ENCODE data around the gene GTF2A2.

The GTF2A2 gene

GRCh38 chr15:59668556-59668955, 11.2 kb upstream of the GTF2A2 start:
- no peak for TF ChIP-seq CTCF (conservative IDR thresholded peaks at IDR 0.05)
- no peak for TF ChIP-seq ZFX (IDR thresholded peaks at IDR 0.05)
- H3K27ac ChIP-seq: no peak overlapping the region

- TF ChIP-seq CTCF (conservative IDR thresholded peaks at IDR 0.05): no peak
- TF ChIP-seq ZFX (IDR thresholded peaks at IDR 0.05): no peak
- H3K27ac ChIP-seq: no peak overlapping the region
Measured at GRCh38 chr15:59662260-59662659, 4.9 kb upstream of the GTF2A2 start.

GRCh38 chr15:59659366-59659765, 2.1 kb upstream of the GTF2A2 start:
- H3K27ac ChIP-seq: no peak overlapping the region
- TF ChIP-seq CTCF (conservative IDR thresholded peaks at IDR 0.05) (no peak), ZFX (IDR thresholded peaks at IDR 0.05) (no peak)

GRCh38 chr15:59657635-59658125, 365 bp upstream of the GTF2A2 start:
- TF ChIP-seq CTCF (conservative IDR thresholded peaks at IDR 0.05) (no peak), ZFX (IDR thresholded peaks at IDR 0.05) (no peak)
- H3K27ac ChIP-seq: peak overlapping the region; percentile 95

- H3K27ac ChIP-seq: no peak overlapping the region
- no peak for TF ChIP-seq CTCF (conservative IDR thresholded peaks at IDR 0.05)
- TF ChIP-seq ZFX (IDR thresholded peaks at IDR 0.05): no peak
Measured at GRCh38 chr15:59654046-59654445, 3.3 kb downstream of the GTF2A2 start.

- H3K27ac ChIP-seq: no peak overlapping the region
- TF ChIP-seq ZFX (IDR thresholded peaks at IDR 0.05) (no peak), CTCF (conservative IDR thresholded peaks at IDR 0.05) (no peak)
Measured at GRCh38 chr15:59649603-59650002, 7.7 kb downstream of the GTF2A2 start.

GRCh38 chr15:59647085-59647484, 10.2 kb downstream of the GTF2A2 start:
- no peak for TF ChIP-seq ZFX (IDR thresholded peaks at IDR 0.05)
- no peak for TF ChIP-seq CTCF (conservative IDR thresholded peaks at IDR 0.05)
- no peak overlapping the region for H3K27ac ChIP-seq

All from C4-2B (cell line).